Urinary bladder (tissue), 4 donors: ENCODE data around the gene FSTL4. TPM values are rescaled to one million over a fixed set of nuclear protein-coding genes. Genes with fewer than 3 reads are reported as not detected.
A peak's percentile ranks its signal among the peaks of the same experiment; 100 is the strongest.

Experiments used
- DNase-seq: peaks from one replicate; pipeline ENCODE4 v3.0.0-alpha.2; 2015; ENCODE audit errors: extremely low spot score
- H3K27ac ChIP-seq: one replicate; pipeline ENCODE4 v1.5.1; 2013; ENCODE audit warnings: low read depth, mild to moderate bottlenecking, moderate library complexity
- H3K36me3 ChIP-seq: one replicate; pipeline ENCODE4 v1.6.1; 2013; ENCODE audit warnings: mild to moderate bottlenecking, moderate library complexity; ENCODE audit not compliant: insufficient read depth
- H3K4me1 ChIP-seq: one replicate; pipeline ENCODE4 v1.6.1; 2013; ENCODE audit warnings: mild to moderate bottlenecking, moderate library complexity; ENCODE audit not compliant: insufficient read depth
- H3K4me3 ChIP-seq: one replicate; pipeline ENCODE4 v1.5.1; 2013; ENCODE audit warnings: low read depth, low read length
- WGBS: extraction: QIAGEN DNeasy Blood & Tissue Kit; methylation state at CpG from one replicate; pipeline ENCODE4 v1.1.7; 2013; 5-methylcytosine and 5-hydroxymethylcytosine counted together
- polyA plus RNA-seq: library from polyadenylated mRNA; stranded (reverse); fragments of 200-250 nt; gene quantifications from one replicate; pipeline ENCODE4 v1.2.3, GENCODE V29; 2013
- total RNA-seq: library from RNA; depleted of rRNA; stranded (reverse); fragments of >200 nt; gene quantifications from one replicate; pipeline ENCODE4 v1.2.3, GENCODE V29; 2014
- donor health status: healthy with polysubstance abuse.
- donor health status: healthy.

Gene FSTL4
- total and polyA plus RNA-seq, 2 donors = 4.0 to 7.5 TPM

DNA sequence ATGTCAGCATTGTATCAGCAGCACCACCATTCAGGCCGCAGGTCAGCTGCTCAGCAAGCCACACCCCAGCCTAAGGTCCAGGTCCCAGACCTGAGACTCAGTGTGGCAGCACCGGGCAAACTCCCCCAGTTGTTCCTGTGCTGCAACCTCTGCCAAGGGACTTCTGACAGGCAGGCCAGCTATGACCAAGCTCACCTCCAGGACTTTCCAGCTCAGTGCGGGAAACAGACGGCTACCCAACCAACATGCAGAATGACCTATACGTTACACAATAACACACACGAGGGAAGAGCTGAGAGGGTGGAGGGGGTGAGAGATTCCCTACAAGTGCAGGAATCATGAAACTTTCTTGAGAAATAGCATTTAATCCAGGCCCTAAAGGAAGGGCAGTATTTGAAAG, 143.7 kb downstream of the FSTL4 start:
- H3K4me1 ChIP-seq = no peaks in the 10 kb centered on the region

DNA sequence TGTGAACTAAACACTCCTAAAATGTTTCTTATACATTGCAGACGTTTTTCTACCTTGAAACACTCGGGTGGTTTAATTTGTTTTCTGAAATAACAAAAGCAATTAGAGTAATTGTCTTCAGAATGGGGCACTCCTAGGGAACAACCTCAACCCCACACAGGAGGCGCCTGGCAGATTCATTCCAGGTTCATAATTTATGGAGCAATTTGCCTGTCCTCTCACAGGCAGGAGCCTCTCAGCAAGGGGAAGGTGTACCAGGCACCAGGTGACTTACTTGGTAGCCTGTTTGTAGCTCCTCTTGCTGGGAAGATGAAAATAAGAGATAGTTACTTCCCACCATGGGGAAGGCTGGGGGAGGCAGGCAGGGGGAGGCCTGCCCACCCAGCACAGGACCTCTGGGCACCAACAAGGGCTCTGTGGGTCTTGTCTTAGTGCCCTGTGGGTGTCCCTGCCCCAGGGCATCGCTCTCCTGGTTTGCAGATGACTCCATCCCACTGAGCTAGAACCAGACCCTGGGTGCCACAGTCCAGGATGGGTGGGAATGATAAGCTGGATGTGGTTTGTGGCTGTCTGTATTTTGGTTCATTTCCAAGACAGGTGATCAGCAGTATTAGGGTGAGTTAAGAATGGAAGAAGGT, 144.4 kb downstream of the FSTL4 start:
- no peak overlapping the region for H3K4me3 ChIP-seq
- DNase-seq = no peak
- H3K4me1 ChIP-seq = no peaks in the 10 kb centered on the region
- 75% methylated on average over 4 of the region's 4 CpGs for WGBS
- no peaks in the 10 kb centered on the region for H3K36me3 ChIP-seq
- no peak overlapping the region for H3K27ac ChIP-seq

More for the DNA sequence above, 143.7 kb downstream of the FSTL4 start:
- no peak overlapping the region for H3K4me3 ChIP-seq
- H3K36me3 ChIP-seq = no peaks in the 10 kb centered on the region
- DNase-seq = no peak
- WGBS = 87% methylated on average over 6 of the region's 6 CpGs
- H3K27ac ChIP-seq = no peak overlapping the region

DNA sequence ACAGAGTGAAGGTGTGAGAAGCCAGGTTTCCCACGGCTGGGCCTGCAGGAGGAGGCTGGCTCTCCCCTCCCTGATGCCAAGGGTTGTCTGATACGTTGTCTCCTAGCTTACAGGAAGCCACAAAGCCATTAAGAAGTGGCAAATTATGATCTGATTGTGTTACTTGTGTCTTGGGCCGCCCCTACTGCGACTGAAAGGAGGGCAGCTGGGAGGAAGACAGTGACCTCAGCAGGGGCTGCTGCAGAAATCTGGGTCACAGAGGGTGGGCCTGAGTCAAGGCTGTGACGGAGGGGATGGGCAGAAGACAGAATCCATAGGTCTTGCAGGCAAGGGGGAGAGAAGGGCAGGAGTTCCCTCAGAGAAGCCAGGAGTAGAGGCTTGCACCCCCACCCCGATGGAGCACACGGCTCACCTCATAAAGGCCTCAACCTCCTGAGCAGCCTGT, 145.0 kb downstream of the FSTL4 start:
- H3K36me3 ChIP-seq = no peaks in the 10 kb centered on the region
- no peaks in the 10 kb centered on the region for H3K4me1 ChIP-seq
- 72% methylated on average over 7 of the region's 7 CpGs for WGBS
- no peak for DNase-seq
- H3K27ac ChIP-seq = no peak overlapping the region
- no peak overlapping the region for H3K4me3 ChIP-seq

DNA sequence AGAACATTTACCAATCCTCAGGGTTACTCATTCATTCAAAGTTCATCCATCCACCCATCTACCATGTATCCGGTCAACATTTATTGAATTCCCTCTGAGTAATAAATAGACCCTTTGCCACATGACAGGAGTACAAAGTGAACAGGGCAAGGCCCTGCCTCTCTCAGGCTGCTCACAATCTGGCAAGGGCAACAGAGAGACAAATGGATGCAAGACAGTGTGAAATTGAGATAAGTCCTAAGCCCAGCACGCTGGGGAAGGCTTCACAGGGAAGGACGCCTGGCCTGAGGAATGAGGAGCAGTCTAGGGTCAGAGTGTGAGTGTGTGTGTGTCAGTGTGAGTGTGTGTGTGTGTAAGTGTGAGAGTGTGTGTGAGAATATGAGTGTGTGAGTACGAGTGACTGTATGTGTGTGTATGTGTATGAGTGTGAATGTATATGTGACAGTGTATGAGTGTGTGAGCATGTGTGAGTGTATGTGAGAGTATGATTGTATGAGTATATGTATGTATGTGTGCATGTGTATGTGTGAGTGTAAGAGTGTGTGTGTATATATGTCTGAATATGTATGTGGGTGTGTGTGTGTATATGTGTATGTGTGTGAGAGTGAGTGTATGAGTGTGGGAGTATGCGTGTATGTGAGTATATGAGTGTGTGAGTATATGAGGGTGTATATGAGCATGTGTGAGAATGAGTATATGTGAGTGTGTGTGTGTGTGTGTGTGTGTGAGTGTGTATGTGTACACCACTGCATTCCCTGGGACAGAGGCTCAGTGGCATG, 145.6 kb downstream of the FSTL4 start:
- no peak for DNase-seq
- Histone ChIP-seq H3K4me3 (no peak overlapping the region), H3K4me1 (no peaks in the 10 kb centered on the region), H3K36me3 (no peaks in the 10 kb centered on the region), H3K27ac (no peak overlapping the region)
- 95% methylated on average over 5 of the region's 5 CpGs for WGBS

DNA sequence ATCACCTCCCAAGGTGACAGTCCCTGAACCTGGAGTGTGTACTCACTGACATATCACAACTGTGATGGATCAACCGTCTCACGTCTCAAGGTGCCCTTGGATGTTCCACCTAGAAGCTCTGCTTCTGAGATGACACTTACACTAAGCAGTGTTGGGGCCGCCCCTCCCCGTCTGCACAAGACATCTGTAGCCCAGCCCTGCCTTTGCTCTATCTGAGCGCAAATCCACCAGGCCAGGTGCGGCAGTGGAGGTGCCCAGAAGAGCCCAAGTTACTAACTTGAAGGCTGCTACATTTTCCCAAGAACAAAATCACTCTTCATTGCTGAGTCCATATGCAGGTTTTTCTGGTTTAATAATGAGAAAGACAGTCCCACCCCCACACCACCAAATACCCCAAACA, 148.3 kb downstream of the FSTL4 start:
- Histone ChIP-seq H3K27ac (no peak overlapping the region), H3K4me3 (no peak overlapping the region), H3K36me3 (no peaks in the 10 kb centered on the region), H3K4me1 (no peaks in the 10 kb centered on the region)
- 95% methylated on average over 6 of the region's 6 CpGs for WGBS
- DNase-seq = no peak

DNA sequence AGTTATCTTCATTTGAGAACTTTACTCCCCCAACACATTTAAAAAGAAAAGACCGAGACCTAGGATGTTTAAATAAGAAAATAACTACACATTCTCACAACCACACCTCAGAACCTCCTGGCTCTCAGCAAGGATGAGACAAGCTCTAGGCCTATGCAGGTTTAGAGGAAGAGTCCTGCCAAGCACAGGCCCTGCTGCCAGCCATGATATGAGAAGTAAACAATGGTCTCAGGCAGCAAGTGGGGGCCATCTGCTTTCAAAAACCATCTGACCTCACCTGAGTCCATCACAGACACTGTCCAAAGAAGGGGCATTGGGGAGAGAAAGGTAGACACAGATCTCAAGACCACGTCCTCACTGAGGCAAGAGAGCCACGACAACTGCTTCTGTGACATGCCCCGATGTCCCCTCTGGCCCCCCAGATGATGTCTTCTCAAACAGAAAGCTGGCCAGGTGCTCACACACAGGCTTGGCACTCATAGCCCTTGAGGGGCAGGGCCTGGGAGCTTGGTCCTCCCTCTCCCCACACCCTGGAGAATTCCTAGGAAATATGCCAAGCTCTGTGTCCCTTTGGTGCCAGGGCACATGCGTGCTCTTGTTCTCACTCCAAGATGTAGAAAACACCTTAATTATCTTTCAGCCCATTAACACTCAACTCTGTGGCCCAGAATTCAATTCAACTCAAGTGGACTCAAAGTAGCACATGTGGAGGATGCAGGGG, 150.4 kb downstream of the FSTL4 start:
- Histone ChIP-seq H3K36me3 (no peaks in the 10 kb centered on the region), H3K4me3 (no peak overlapping the region), H3K27ac (no peak overlapping the region), H3K4me1 (no peaks in the 10 kb centered on the region)
- 95% methylated on average over 5 of the region's 5 CpGs for WGBS
- no peak for DNase-seq

DNA sequence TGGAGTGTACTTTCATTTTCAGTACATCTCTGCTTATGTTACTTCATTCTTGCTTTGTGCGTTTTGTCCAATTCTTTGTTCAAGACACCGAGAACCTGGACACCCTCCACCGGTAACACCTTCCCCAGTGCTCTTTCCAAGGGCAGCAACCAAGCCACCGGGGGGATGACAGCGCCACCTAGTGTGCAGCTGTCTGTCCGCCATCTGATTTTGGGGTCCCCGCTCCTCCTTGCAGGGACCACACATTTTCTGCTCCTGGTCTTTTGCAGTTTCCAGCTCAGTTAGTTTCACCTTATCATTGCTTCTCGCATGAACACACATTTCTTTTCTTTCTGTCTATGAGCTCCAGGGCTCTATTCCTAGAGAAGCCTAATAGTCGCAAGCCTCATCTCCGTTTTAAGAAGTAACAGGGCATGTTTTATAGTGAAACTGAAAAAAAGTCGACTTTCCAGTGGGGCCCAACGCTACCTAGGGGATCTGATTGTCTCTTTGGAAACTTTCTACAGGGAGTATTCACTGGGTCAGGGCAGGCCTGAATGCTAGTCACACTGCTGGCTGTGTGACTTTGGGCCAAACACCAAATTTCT, 152.1 kb downstream of the FSTL4 start:
- H3K27ac ChIP-seq = no peak overlapping the region
- DNase-seq = no peak
- WGBS = 73% methylated on average over 12 of the region's 12 CpGs
- no peaks in the 10 kb centered on the region for H3K36me3 ChIP-seq
- peaks cover 2% of the 10 kb centered on the region for H3K4me1 ChIP-seq
- no peak overlapping the region for H3K4me3 ChIP-seq

DNA sequence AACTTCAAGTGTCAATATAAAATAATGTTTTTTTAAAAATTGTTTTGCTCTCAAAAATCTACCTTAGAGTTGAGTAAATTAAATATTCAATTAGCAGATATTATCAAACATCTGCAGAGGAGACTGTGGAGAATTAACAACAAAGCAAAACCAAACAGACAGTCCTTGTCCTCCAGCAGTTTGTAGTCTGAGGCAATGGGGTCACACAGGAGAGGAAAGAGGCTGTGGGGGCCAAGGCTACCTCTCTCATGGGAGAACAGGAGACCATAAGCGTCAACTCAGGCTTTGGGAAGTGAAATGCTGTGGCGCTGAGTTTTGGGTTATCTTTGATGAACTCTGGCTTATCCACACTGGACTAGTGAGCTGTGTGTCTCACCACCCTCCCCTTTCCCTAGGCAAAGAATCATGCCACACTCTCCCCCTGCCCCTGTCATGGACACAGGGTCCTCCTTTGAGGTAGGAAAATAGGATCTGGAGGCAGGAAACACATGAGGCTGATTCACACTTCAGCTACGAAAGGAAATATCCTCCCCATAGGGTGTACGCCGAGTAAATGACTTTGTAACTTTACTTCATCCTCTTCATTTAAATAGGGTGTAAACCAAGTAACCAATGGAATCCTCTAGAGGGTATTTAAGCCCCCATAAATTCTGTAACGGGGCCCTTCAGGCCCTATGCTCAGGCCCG, 152.7 kb downstream of the FSTL4 start:
- no peak overlapping the region for H3K4me3 ChIP-seq
- H3K27ac ChIP-seq = no peak overlapping the region
- DNase-seq = no peak
- no peaks in the 10 kb centered on the region for H3K36me3 ChIP-seq
- peaks cover 2% of the 10 kb centered on the region for H3K4me1 ChIP-seq
- WGBS = 87% methylated on average over 7 of the region's 7 CpGs

DNA sequence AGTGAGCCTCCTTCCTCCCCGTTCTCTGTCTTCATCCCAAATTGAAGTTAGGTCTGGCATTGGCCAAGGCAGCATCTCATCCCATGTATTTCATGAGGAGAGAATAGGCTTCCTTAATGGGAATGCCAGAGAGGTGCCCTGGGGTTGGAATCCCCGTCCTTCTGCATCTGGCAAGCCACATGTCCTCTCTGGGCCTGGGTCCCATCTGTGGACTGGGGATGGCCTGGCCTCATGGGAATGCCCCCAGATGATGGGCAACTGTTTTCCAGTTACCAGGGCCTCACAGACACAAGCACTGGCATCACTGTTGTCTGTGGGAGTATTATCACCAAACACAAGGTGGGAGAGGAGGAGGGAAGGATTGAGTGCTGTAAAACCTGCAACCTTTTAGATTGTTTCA, 153.9 kb downstream of the FSTL4 start:
- Histone ChIP-seq H3K36me3 (no peaks in the 10 kb centered on the region), H3K27ac (no peak overlapping the region), H3K4me1 (peaks cover 2% of the 10 kb centered on the region), H3K4me3 (no peak overlapping the region)
- no peak for DNase-seq
- WGBS = 91% methylated on average over 2 of the region's 2 CpGs

DNA sequence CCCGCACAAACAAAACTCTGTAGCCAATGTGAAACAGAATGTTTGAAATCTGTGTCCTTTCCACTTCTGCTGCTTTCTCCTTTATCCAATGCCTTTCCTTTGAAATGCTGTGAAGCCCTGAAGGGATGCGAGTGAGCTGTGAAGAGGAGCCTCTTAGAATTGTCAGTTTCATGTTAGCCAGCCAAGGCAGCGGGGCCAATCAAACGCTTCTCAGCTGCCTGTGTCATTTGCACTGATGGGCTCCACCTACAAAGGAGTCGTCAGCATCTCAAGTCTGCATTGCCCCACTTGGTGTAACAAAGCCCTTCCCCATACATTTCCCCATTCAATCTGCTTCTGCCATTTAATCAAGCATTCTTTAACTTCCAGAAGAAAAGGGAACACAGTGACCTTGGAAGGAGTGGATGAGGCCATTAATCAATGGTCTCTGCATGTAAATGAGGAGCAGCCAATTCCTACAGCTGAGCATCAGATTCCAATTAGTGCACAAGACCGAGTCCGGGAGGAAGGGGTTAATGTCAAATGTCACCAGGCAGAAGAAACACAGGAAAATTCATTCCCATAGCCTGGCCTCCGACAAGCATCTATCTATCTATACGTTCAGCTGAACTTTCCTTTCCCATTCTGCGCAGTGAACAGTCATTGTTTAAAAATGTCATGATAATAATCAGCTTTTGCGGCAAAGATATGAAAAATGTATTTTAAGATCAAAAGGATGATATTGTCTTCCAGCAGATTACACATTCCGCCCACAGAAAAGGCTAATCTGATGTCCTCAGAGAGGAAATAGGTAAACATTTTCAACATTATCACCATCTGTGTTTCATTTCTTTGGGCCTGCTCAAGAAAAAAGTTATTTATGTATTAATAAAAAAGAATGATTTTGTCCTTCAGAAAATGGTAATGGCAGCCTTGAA, 154.6 kb downstream of the FSTL4 start:
- 62% methylated on average over 12 of the region's 12 CpGs for WGBS
- Histone ChIP-seq H3K4me1 (peaks cover 2% of the 10 kb centered on the region), H3K27ac (no peak overlapping the region), H3K36me3 (no peaks in the 10 kb centered on the region), H3K4me3 (no peak overlapping the region)
- DNase-seq = no peak

DNA sequence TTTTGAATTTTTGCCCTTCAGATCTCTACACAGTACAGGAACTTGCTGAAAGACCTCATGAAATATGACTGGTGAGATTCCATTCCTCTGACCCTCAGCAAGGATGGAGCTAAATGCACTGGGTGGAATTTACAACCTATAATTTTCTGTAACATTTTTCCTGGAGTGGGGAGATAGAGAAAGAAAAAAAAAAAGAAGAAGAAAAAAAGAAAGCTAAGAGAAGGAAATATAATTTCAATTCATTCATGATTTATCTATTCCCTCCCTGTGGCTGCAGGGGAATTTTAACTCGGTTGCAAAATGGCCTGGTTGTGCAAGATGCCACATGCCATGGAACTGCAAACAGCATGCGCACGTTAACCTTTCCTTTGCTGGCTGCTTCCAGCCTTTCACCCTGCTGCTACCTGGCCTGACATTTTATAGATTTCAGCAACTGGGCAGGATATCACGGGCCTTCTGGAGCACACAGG, 155.4 kb downstream of the FSTL4 start:
- Histone ChIP-seq H3K4me3 (no peak overlapping the region), H3K36me3 (no peaks in the 10 kb centered on the region), H3K4me1 (peaks cover 2% of the 10 kb centered on the region), H3K27ac (no peak overlapping the region)
- WGBS = 64% methylated on average over 4 of the region's 4 CpGs
- peak; percentile 18 for DNase-seq

DNA sequence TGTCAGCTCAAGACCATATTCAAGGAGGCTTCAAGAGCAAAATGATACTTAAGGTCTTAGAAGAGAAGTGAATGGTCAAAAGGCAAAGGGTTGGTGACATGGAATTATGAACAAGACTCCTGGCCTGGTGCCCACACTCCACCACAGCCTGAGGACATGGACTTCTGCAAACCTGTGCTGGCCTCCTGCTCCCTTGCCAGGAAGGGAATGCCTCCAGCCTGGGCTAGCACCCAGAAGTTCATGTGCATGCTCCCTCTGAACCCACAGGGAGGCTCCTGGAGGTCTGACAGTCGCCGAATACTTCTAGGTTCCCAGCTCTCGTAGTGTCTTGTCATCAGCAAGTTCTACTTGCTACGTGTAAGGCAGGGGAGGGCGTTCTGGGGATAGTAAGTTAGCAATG, 156.7 kb downstream of the FSTL4 start:
- Histone ChIP-seq H3K4me1 (peaks cover 2% of the 10 kb centered on the region), H3K4me3 (no peak overlapping the region), H3K27ac (no peak overlapping the region), H3K36me3 (no peaks in the 10 kb centered on the region)
- 80% methylated on average over 5 of the region's 5 CpGs for WGBS
- DNase-seq = no peak
